Mucosa of descending colon (tissue), 3 donors: ENCODE results near the gene EGFLAM. TPM values are rescaled to one million over a fixed set of nuclear protein-coding genes. Genes with fewer than 3 reads are reported as not detected.

Experiments used
- ATAC-seq: fragments of 200-7000 bp; cut with Tn5 transposase; one replicate; pipeline ENCODE4 v1.9.1; 2020; ENCODE audit warnings: mild to moderate bottlenecking, moderate library complexity
- DNase-seq, 3 donors: peaks; one replicate each; pipeline ENCODE4 v3.0.0-alpha.2; 2020
- H3K36me3 ChIP-seq: fragments of 200-600 bp; one replicate; pipeline ENCODE4 v1.8.0; 2021; ENCODE audit warnings: low read depth, mild to moderate bottlenecking
- H3K4me1 ChIP-seq: fragments of 200-600 bp; one replicate; pipeline ENCODE4 v1.8.0; 2021; ENCODE audit warnings: low read depth, mild to moderate bottlenecking
- H3K4me3 ChIP-seq: fragments of 200-600 bp; one replicate; pipeline ENCODE4 v1.8.0; 2021; ENCODE audit warnings: mild to moderate bottlenecking
- H3K9me3 ChIP-seq: fragments of 200-600 bp; one replicate; pipeline ENCODE4 v1.8.0; 2021; ENCODE audit warnings: mild to moderate bottlenecking
- CTCF ChIP-seq: fragments of 200-600 bp; IDR thresholded peaks from one replicate; pipeline ENCODE4 v1.8.0; 2022; ENCODE audit warnings: antibody characterized with exemption, mild to moderate bottlenecking
- intact Hi-C, 2 donors: fragments of 100-400 bp; cut with DNase I in 1 of 2; cut with micrococcal nuclease in 1 of 2; formaldehyde crosslinking; loops; one replicate each; pipeline versions ENCODE4 v1.11.0 to v1.11.1; 2022; cut with DNase I, micrococcal nuclease
- long read RNA-seq, 2 donors: library from polyadenylated mRNA; unstranded; transcript quantifications; one replicate each; pipeline ENCODE4 v2.0.0, GENCODE V29; 2019 to 2021
- total RNA-seq, 3 donors: library from RNA; stranded (reverse); fragmentation: NEBNext Ultra II Directional in 2 of 3; extraction: Animal tissue kit (Norgen Biotek cat#: 25700) in 2 of 3; gene quantifications; one replicate each; pipeline versions ENCODE4 v1.2.1 to v1.2.4, GENCODE V29; 2021 to 2023
- donor health status: DM: no; HTN: no; CAD: no; lungs with moderate emphysema.
- donor health status: DM: no; HTN: no; CAD: no.
- donor health status: DM: no; HTN: yes; CAD: no.

EGFLAM gene
- 1 to 10 TPM in 1 of 3 donors, under 1 TPM in 2; 0.46 to 2.1 (median 0.84) TPM for total RNA-seq
- long read RNA-seq, donor 1, partial matches to known transcripts = 0 of 2 reads
- long read RNA-seq, donor 1, other reads (novel, unspliced or antisense) = 0 of 2 reads
- long read RNA-seq, donor 2, partial matches to known transcripts = 0 of 1 reads
- long read RNA-seq, donor 2, other reads (novel, unspliced or antisense) = 0 of 1 reads

DNA sequence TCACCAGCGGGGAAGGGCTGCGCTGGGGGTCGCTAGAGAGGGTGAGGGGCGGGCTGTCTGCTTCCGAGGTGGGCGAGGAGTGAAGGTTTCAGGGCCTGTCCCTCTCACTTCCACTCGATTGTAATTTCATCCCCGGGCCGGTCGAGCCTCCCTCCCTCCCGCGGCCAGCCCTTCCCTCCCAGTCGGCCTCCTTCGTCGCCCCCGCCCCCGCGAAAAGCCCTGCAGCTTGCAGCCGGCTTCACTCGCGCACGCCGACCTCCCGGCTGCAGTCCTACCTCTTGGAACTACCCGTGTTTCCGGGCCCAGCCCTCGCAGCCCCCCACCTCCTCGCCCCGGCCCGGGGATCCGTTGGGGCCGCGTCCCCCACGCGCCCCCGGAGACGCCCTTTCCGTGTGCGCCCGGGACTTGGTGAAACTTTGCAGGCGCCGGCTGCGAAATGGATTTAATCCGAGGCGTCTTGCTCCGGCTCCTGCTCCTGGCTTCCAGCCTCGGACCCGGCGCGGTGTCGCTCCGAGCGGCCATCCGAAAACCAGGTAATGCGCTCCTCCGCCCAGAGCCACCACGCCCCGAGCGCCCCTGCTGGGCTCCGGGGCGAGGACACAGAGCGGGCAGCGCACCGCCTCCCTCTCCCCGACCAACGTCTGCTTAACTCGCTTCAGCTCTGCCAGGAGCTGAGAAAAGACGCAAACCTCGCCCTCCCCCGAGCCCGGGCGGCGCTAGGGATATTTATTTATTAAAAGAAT lies at the start of gene EGFLAM:
Gene EGFLAM, plus strand, starts transcription at position 241 of the 743 bp plus-strand sequence. Its CDS starts 196 bp downstream, at position 437.
- intact Hi-C loops = no loop called here
- DNase-seq = no peak
- TF ChIP-seq CTCF = no peak
- Histone ChIP-seq H3K9me3 (no peaks in the 10 kb centered on the region), H3K4me3 (no peak within 1 kb of the TSS), H3K36me3 (no peaks in the 10 kb centered on the region), H3K4me1 (no peaks in the 10 kb centered on the region)
- peak; percentile 23 for ATAC-seq

- Histone ChIP-seq H3K4me1 (no peaks in the 10 kb centered on the region), H3K9me3 (no peaks in the 10 kb centered on the region), H3K4me3 (no peak overlapping the region), H3K36me3 (no peaks in the 10 kb centered on the region)
- DNase-seq (peak in 1 of 3 donors; percentile 9), ATAC-seq (no peak)
- no peak for TF ChIP-seq CTCF
- intact Hi-C loops = no loop called here
These were observed 49.5 kb upstream of the EGFLAM start for GRCh38 chr5:38208782-38209378.

DNA sequence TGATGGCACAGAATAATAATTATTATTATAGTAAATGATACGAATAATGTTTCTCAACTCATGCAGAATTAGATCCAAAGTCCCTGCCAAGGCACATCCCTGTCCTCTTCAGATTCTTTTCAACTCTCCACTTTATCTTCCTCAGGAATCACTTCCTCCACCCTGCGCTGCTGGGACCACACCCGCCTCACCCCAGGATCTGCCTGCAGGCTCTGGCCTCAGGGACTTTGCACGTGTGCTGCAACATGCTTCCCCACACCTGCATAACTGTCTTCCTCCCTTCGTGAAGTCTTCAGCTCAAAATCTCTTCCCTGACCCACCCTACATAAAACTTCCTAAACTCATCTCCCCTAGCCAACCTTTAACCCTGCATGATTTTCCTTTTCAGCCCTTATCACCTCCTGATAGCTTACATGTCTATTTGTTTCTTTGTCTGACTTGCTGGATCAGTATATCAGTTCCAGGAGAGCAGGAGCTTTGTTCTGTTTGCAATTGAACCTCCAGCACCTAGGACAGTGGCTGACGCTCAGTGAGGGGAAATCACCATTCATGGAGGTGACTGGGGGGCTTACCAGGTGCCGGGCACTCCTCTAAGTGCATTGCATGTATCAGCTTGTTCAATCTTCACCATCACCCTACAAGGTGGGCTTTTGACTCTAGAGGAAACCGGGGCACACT lies 47.5 kb upstream of the EGFLAM start:
- Histone ChIP-seq H3K9me3 (no peaks in the 10 kb centered on the region), H3K4me1 (no peaks in the 10 kb centered on the region), H3K4me3 (no peak overlapping the region), H3K36me3 (no peaks in the 10 kb centered on the region)
- DNase-seq (no peak), ATAC-seq (no peak)
- no peak for TF ChIP-seq CTCF
- intact Hi-C loops = no loop called here

- Histone ChIP-seq H3K4me3 (no peak overlapping the region), H3K36me3 (no peaks in the 10 kb centered on the region), H3K4me1 (no peaks in the 10 kb centered on the region), H3K9me3 (no peaks in the 10 kb centered on the region)
- no peak for TF ChIP-seq CTCF
- no peak for DNase-seq
- no peak for ATAC-seq
- intact Hi-C loops = no loop called here
These were observed 47.0 kb upstream of the EGFLAM start for GRCh38 chr5:38211354-38211710.

GRCh38 chr5:38212307-38212706 lies 46.1 kb upstream of the EGFLAM start:
- ATAC-seq (no peak), DNase-seq (no peak)
- Histone ChIP-seq H3K4me1 (no peaks in the 10 kb centered on the region), H3K4me3 (no peak overlapping the region), H3K9me3 (no peaks in the 10 kb centered on the region), H3K36me3 (no peaks in the 10 kb centered on the region)
- no peak for TF ChIP-seq CTCF
- intact Hi-C loops = no loop called here
